ENCODE data around the gene IRF2BP2.

- TF ChIP-seq CTCF (IDR thresholded peaks at IDR 0.05) (no peak), POLR2A (IDR thresholded peaks at IDR 0.05) (no peak)
Observed at GRCh38 chr1:234592240-234592639, 17.7 kb downstream of the IRF2BP2 start.

Measured in testis (tissue), 2 donors.